Measurements from ENCODE around the gene PTPN7. TPM values are rescaled to one million over a fixed set of nuclear protein-coding genes. Genes with fewer than 3 reads are reported as not detected.

PTPN7 gene
- total and polyA plus RNA-seq, 4 donors = 0.75 to 7.0 (median 1.7) TPM

GRCh38 chr1:202187697-202188407 lies 27.4 kb upstream of the PTPN7 start:
- no peak overlapping the region for H3K9ac ChIP-seq (ENCODE audit: low read depth in 1 of 2, low read length in 2 of 2)
- no peaks in the 10 kb centered on the region for H3K9me3 ChIP-seq (ENCODE audit: control insufficient read depth in 4 of 4, low read length in 3 of 4)
- H3K27ac ChIP-seq (ENCODE audit: low read depth in 1 of 2, low read length in 2 of 2) = no peak overlapping the region
- WGBS = 78% methylated on average over 8 of the region's 8 CpGs
- TF ChIP-seq FOXA2 (IDR thresholded peaks at IDR 0.05) = no peak
- TF ChIP-seq YY1 (IDR thresholded peaks at IDR 0.05) = no peak
- TF ChIP-seq, protein P1, sequence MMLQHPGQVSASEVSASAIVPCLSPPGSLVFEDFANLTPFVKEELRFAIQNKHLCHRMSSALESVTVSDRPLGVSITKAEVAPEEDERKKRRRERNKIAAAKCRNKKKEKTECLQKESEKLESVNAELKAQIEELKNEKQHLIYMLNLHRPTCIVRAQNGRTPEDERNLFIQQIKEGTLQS (IDR thresholded peaks at IDR 0.05) = no peak
- TF ChIP-seq RXRA (IDR thresholded peaks at IDR 0.05) = no peak
- TF ChIP-seq GABPA (IDR thresholded peaks at IDR 0.05 in 1 of 2, conservative IDR thresholded peaks at IDR 0.05 in 1 of 2) = no peak
- no peak for TF ChIP-seq ZBTB33 (IDR thresholded peaks at IDR 0.05)
- no peak for TF ChIP-seq NR2F2 (IDR thresholded peaks at IDR 0.05)
- TF ChIP-seq RAD21 (IDR thresholded peaks at IDR 0.05) = no peak
- TF ChIP-seq CTCF (IDR thresholded peaks at IDR 0.05; ENCODE audit: low read depth, low read length, missing input control) = no peak
- no peak for TF ChIP-seq HNF4G (IDR thresholded peaks at IDR 0.05)
- TF ChIP-seq HNF4A (conservative IDR thresholded peaks at IDR 0.05) = no peak
- no peak for TF ChIP-seq EGR1 (IDR thresholded peaks at IDR 0.05; ENCODE audit: low read depth in 2 of 2)
- peaks cover 0 to 6% (median 2%) of the 10 kb centered on the region in 4 donors for H3K4me1 ChIP-seq (ENCODE audit: control insufficient read depth in 4 of 4, insufficient read depth in 4 of 4, low read length in 3 of 4)
- no peak for DNase-seq (ENCODE audit: low spot score)
- no peaks in the 10 kb centered on the region for H3K27me3 ChIP-seq (ENCODE audit: control insufficient read depth in 4 of 4, insufficient read depth in 4 of 4, low read length in 3 of 4)
- H3K36me3 ChIP-seq (ENCODE audit: control insufficient read depth in 4 of 4, insufficient read depth in 3 of 4, low read depth in 1 of 4, low read length in 3 of 4) = no peaks in the 10 kb centered on the region
- no peak overlapping the region for H3K4me3 ChIP-seq (ENCODE audit: low read depth in 1 of 3, low read length in 3 of 3)

DNA sequence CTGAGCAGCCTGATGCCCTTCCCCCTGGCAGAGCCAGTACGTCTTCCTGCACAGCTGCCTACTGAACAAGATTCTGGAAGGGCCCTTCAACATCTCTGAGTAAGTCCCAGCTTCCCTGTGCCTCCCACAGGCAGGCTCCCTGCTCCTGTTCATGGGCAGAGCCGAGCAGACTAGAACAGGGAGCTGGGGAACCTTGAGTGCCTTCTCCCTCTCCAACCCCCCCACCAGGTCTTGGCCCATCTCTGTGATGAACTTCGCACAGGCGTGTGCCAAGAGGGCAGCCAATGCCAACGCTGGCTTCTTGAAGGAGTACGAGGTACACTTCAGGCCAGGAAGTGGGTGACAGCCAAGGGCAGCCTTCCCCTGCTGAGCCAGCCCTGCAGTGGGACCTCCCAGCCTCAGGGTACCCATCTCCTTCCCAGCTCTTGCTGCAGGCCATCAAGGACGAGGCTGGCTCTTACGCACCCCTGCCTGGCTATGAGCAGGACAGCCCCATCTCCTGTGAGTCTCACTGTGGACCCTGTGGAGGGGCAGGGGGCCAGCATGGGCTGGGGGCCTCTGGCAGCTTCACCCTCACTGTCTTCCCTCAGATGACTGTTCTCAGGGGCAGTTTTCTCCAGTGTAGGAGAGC lies 26.8 kb upstream of the PTPN7 start:
- WGBS = 72% methylated on average over 8 of the region's 8 CpGs
- H3K27me3 ChIP-seq (ENCODE audit: control insufficient read depth in 4 of 4, insufficient read depth in 4 of 4, low read length in 3 of 4) = no peaks in the 10 kb centered on the region
- no peak overlapping the region for H3K9ac ChIP-seq (ENCODE audit: low read depth in 1 of 2, low read length in 2 of 2)
- H3K36me3 ChIP-seq (ENCODE audit: control insufficient read depth in 4 of 4, insufficient read depth in 3 of 4, low read depth in 1 of 4, low read length in 3 of 4) = no peaks in the 10 kb centered on the region
- no peak overlapping the region for H3K4me3 ChIP-seq (ENCODE audit: low read depth in 1 of 3, low read length in 3 of 3)
- TF ChIP-seq JUND (IDR thresholded peaks at IDR 0.05) = no peak
- H3K9me3 ChIP-seq (ENCODE audit: control insufficient read depth in 4 of 4, low read length in 3 of 4) = no peaks in the 10 kb centered on the region
- H3K27ac ChIP-seq (ENCODE audit: low read depth in 1 of 2, low read length in 2 of 2) = no peak overlapping the region
- peaks cover 0 to 2% (median 0%) of the 10 kb centered on the region in 4 donors for H3K4me1 ChIP-seq (ENCODE audit: control insufficient read depth in 4 of 4, insufficient read depth in 4 of 4, low read length in 3 of 4)
- DNase-seq (ENCODE audit: low spot score) = no peak

DNA sequence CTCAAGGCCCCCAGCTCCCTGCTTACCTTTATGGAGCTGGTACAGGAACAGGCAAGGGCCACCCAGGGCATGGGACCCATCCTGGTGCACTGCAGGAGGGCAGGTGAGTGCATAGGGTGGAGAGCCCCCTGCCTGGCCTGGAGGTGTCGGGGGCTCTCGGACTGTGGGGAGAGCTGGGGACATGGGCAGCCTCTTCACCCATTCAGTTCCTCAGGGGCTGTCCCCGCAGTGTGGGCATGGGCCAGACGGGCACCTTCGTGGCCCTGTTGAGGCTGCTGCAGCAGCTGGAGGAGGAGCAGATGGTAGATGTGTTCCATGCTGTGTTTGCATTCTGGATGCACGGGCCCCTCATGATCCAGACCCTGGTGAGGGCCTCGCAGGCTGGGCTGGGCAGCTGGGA lies 25.9 kb upstream of the PTPN7 start:
- DNase-seq (ENCODE audit: low spot score) = no peak
- H3K27ac ChIP-seq (ENCODE audit: low read depth in 1 of 2, low read length in 2 of 2) = no peak overlapping the region
- H3K4me1 ChIP-seq (ENCODE audit: control insufficient read depth in 4 of 4, insufficient read depth in 4 of 4, low read length in 3 of 4) = peaks cover 0 to 2% (median 0%) of the 10 kb centered on the region in 4 donors
- H3K9me3 ChIP-seq (ENCODE audit: control insufficient read depth in 4 of 4, low read length in 3 of 4) = no peaks in the 10 kb centered on the region
- TF ChIP-seq EGR1 (IDR thresholded peaks at IDR 0.05; ENCODE audit: low read depth in 2 of 2) = no peak
- no peak for TF ChIP-seq FOXA2 (IDR thresholded peaks at IDR 0.05)
- TF ChIP-seq, protein P1 (IDR thresholded peaks at IDR 0.05) = no peak
- no peak for TF ChIP-seq ZBTB33 (IDR thresholded peaks at IDR 0.05)
- no peak for TF ChIP-seq YY1 (IDR thresholded peaks at IDR 0.05)
- TF ChIP-seq CTCF (IDR thresholded peaks at IDR 0.05; ENCODE audit: low read depth, low read length, missing input control) = no peak
- TF ChIP-seq TAF1 (conservative IDR thresholded peaks at IDR 0.05) = no peak
- TF ChIP-seq, protein P2, sequence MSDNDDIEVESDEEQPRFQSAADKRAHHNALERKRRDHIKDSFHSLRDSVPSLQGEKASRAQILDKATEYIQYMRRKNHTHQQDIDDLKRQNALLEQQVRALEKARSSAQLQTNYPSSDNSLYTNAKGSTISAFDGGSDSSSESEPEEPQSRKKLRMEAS (IDR thresholded peaks at IDR 0.05) = no peak
- no peak for TF ChIP-seq GABPA (IDR thresholded peaks at IDR 0.05 in 1 of 2, conservative IDR thresholded peaks at IDR 0.05 in 1 of 2)
- TF ChIP-seq RXRA (IDR thresholded peaks at IDR 0.05) = no peak
- no peak for TF ChIP-seq HNF4G (IDR thresholded peaks at IDR 0.05)
- no peak overlapping the region for H3K4me3 ChIP-seq (ENCODE audit: low read depth in 1 of 3, low read length in 3 of 3)
- no peaks in the 10 kb centered on the region for H3K27me3 ChIP-seq (ENCODE audit: control insufficient read depth in 4 of 4, insufficient read depth in 4 of 4, low read length in 3 of 4)
- no peaks in the 10 kb centered on the region for H3K36me3 ChIP-seq (ENCODE audit: control insufficient read depth in 4 of 4, insufficient read depth in 3 of 4, low read depth in 1 of 4, low read length in 3 of 4)
- no peak overlapping the region for H3K9ac ChIP-seq (ENCODE audit: low read depth in 1 of 2, low read length in 2 of 2)
- WGBS = 80% methylated on average over 7 of the region's 7 CpGs

All from liver (tissue), 9 donors.